ENCODE results near the gene PDE11A. TPM values are rescaled to one million over a fixed set of nuclear protein-coding genes. Genes with fewer than 3 reads are reported as not detected.

The PDE11A gene
- total RNA-seq, 1 donor from 2014 or later = 2.0 TPM

- no peaks in the 10 kb centered on the region for H3K9me3 Mint-ChIP-seq
- no peak for DNase-seq (ENCODE audit: extremely low spot score, unreplicated experiment)
- H3K36me3 Mint-ChIP-seq = no peaks in the 10 kb centered on the region
- no peaks in the 10 kb centered on the region for H3K27me3 Mint-ChIP-seq
- H3K27ac Mint-ChIP-seq = peak overlapping the region; percentile 4
- peaks cover 20% of the 10 kb centered on the region for H3K4me1 Mint-ChIP-seq (ENCODE audit: unreplicated experiment)
- H3K4me3 Mint-ChIP-seq = no peak overlapping the region
- no peak for TF ChIP-seq CTCF (conservative IDR thresholded peaks at IDR 0.05)
These were observed 443.1 kb downstream of the PDE11A start for GRCh38 chr2:177629357-177630024.

- H3K4me1 Mint-ChIP-seq (ENCODE audit: unreplicated experiment) = peaks cover 22% of the 10 kb centered on the region
- H3K4me3 Mint-ChIP-seq = no peak overlapping the region
- H3K36me3 Mint-ChIP-seq = no peaks in the 10 kb centered on the region
- no peaks in the 10 kb centered on the region for H3K27me3 Mint-ChIP-seq
- H3K9me3 Mint-ChIP-seq = no peaks in the 10 kb centered on the region
- DNase-seq (ENCODE audit: extremely low spot score, unreplicated experiment) = no peak
- H3K27ac Mint-ChIP-seq = no peak overlapping the region
- no peak for TF ChIP-seq CTCF (conservative IDR thresholded peaks at IDR 0.05)
These were observed 443.7 kb downstream of the PDE11A start for GRCh38 chr2:177628831-177629230.

GRCh38 chr2:177625744-177626650 is 446.6 kb downstream of the PDE11A start:
- H3K4me3 Mint-ChIP-seq = no peak overlapping the region
- no peak for TF ChIP-seq CTCF (conservative IDR thresholded peaks at IDR 0.05)
- DNase-seq (ENCODE audit: extremely low spot score, unreplicated experiment) = no peak
- H3K27me3 Mint-ChIP-seq = no peaks in the 10 kb centered on the region
- no peaks in the 10 kb centered on the region for H3K36me3 Mint-ChIP-seq
- H3K27ac Mint-ChIP-seq = no peak overlapping the region
- H3K9me3 Mint-ChIP-seq = no peaks in the 10 kb centered on the region
- H3K4me1 Mint-ChIP-seq (ENCODE audit: unreplicated experiment) = peaks cover 35% of the 10 kb centered on the region

GRCh38 chr2:177622521-177622920 is 450.1 kb downstream of the PDE11A start:
- no peaks in the 10 kb centered on the region for H3K9me3 Mint-ChIP-seq
- no peak for DNase-seq (ENCODE audit: extremely low spot score, unreplicated experiment)
- H3K4me3 Mint-ChIP-seq = peak overlapping the region; percentile 67

GRCh38 chr2:177619986-177620385 is 452.6 kb downstream of the PDE11A start:
- Mint-ChIP-seq H3K27me3 (no peaks in the 10 kb centered on the region), H3K4me3 (peak overlapping the region; percentile 65), H3K4me1 (ENCODE audit: unreplicated experiment) (peaks cover 21% of the 10 kb centered on the region), H3K9me3 (no peaks in the 10 kb centered on the region), H3K36me3 (peaks cover 4% of the 10 kb centered on the region), H3K27ac (no peak overlapping the region)
- TF ChIP-seq CTCF (conservative IDR thresholded peaks at IDR 0.05) = no peak
- no peak for DNase-seq (ENCODE audit: extremely low spot score, unreplicated experiment)

More at GRCh38 chr2:177622521-177622920, 450.1 kb downstream of the PDE11A start:
- no peaks in the 10 kb centered on the region for H3K27me3 Mint-ChIP-seq
- peak overlapping the region; percentile 66 for H3K27ac Mint-ChIP-seq
- H3K4me1 Mint-ChIP-seq (ENCODE audit: unreplicated experiment) = peaks cover 35% of the 10 kb centered on the region
- peaks cover 4% of the 10 kb centered on the region for H3K36me3 Mint-ChIP-seq
- TF ChIP-seq CTCF (conservative IDR thresholded peaks at IDR 0.05) = peak; percentile 77

Measured in type B pancreatic cell (in vitro differentiated cells).